IMR-90 (cell line): ENCODE data around the gene GLCCI1. TPM values are rescaled to one million over a fixed set of nuclear protein-coding genes. Genes with fewer than 3 reads are reported as not detected.

Experiments
- ATAC-seq: fragments of 200-7000 bp; cut with Tn5 transposase; 2 replicates; pipeline ENCODE4 v1.9.1; 2020; ENCODE audit warnings: low read depth, mild to moderate bottlenecking, moderate library complexity
- BruUV-seq: library from RNA; stranded (reverse); fragments of 400-500 nt; replicated peaks from 2 replicates; lab custom pipeline; 2021; lab: Mats Ljungman, UMichigan
- CTCF ChIA-PET: fragments of 300-600 bp; formaldehyde crosslinking; extraction: SDS; loops from one replicate; lab custom pipeline; 2021; ENCODE audit warnings: antibody characterized with exemption; lab: Yijun Ruan, JAX
- POLR2A ChIA-PET: fragments of 300-600 bp; sonication (Branson Sonifier 250); formaldehyde crosslinking; loops from one replicate; lab custom pipeline; 2022; ENCODE audit warnings: antibody characterized with exemption; ENCODE audit not compliant: unreplicated experiment; lab: Charles Lee
- DNase-seq: peaks from one replicate; pipeline ENCODE4 v3.0.0; 2013
- H2AFZ ChIP-seq: replicated peaks from 2 replicates; pipeline ENCODE3; 2013; ENCODE audit warnings: low read length, mild to moderate bottlenecking; ENCODE audit not compliant: poor library complexity
- H2AK5ac ChIP-seq: 2 replicates; pipeline ENCODE4 v1.6.1; 2013; ENCODE audit warnings: low read depth, low read length, inconsistent platforms
- H2AK9ac ChIP-seq: replicated peaks from 2 replicates; pipeline ENCODE3; 2013; ENCODE audit warnings: mild to moderate bottlenecking, low read depth, low read length, moderate library complexity; ENCODE audit not compliant: poor library complexity
- H2BK120ac ChIP-seq: 2 replicates; pipeline ENCODE4 v1.6.1; 2013; ENCODE audit warnings: low read depth, low read length, inconsistent platforms
- H2BK15ac ChIP-seq: 3 replicates; pipeline ENCODE4 v1.6.1; 2013; ENCODE audit warnings: low read depth, low read length, inconsistent platforms
- H2BK20ac ChIP-seq: 2 replicates; pipeline ENCODE4 v1.6.1; 2013; ENCODE audit warnings: low read depth, mild to moderate bottlenecking, inconsistent platforms, low read length, moderate library complexity
- H2BK5ac ChIP-seq: 2 replicates; pipeline ENCODE4 v1.6.1; 2013; ENCODE audit warnings: mild to moderate bottlenecking, low read depth, low read length, inconsistent platforms; ENCODE audit not compliant: poor library complexity, severe bottlenecking
- H3K14ac ChIP-seq: replicated peaks from 2 replicates; pipeline ENCODE4 v1.6.1; 2013; ENCODE audit warnings: low read depth, low read length, inconsistent platforms
- H3K18ac ChIP-seq: 2 replicates; pipeline ENCODE4 v1.6.1; 2013; ENCODE audit warnings: low read depth, low read length, control low read depth
- H3K23ac ChIP-seq: 2 replicates; pipeline ENCODE4 v1.6.1; 2013; ENCODE audit warnings: low read depth, low read length, inconsistent platforms
- H3K27ac ChIP-seq: 2 replicates; pipeline ENCODE4 v1.5.1; 2013; ENCODE audit warnings: mild to moderate bottlenecking, control low read depth, low read length; ENCODE audit not compliant: insufficient read depth
- H3K27me3 ChIP-seq: 2 replicates; pipeline ENCODE4 v1.6.1; 2013; ENCODE audit warnings: low read length; ENCODE audit not compliant: control insufficient read depth, insufficient read depth
- H3K36me3 ChIP-seq: 2 replicates; pipeline ENCODE4 v1.6.1; 2013; ENCODE audit warnings: low read length, mixed read lengths; ENCODE audit not compliant: control insufficient read depth, insufficient read depth
- H3K4ac ChIP-seq: 2 replicates; pipeline ENCODE4 v1.6.1; 2013; ENCODE audit warnings: low read depth, low read length, inconsistent platforms
- H3K4me1 ChIP-seq: 2 replicates; pipeline ENCODE4 v1.6.1; 2013; ENCODE audit warnings: low read length, mixed read lengths; ENCODE audit not compliant: control insufficient read depth, insufficient read depth
- H3K4me2 ChIP-seq: 2 replicates; pipeline ENCODE4 v1.6.1; 2013; ENCODE audit warnings: low read depth, mild to moderate bottlenecking, control low read depth, low read length, moderate library complexity
- H3K4me3 ChIP-seq: 2 replicates; pipeline ENCODE4 v1.5.1; 2013; ENCODE audit warnings: low read depth, mild to moderate bottlenecking, control low read depth, low read length, moderate library complexity; ENCODE audit not compliant: insufficient read depth
- H3K56ac ChIP-seq: 2 replicates; pipeline ENCODE4 v1.6.1; 2013; ENCODE audit warnings: low read length, inconsistent platforms; ENCODE audit not compliant: insufficient read depth; ENCODE audit errors: extremely low read depth
- H3K79me1 ChIP-seq, 2 experiments: 2 replicates each; pipeline ENCODE4 v1.6.1; 2013; ENCODE audit warnings: low read length in 2 of 2, inconsistent platforms in 1 of 2, low read depth in 1 of 2
- H3K9ac ChIP-seq: 2 replicates; pipeline ENCODE4 v1.6.1; 2013; ENCODE audit warnings: low read depth, low read length, control low read depth
- H3K9me1 ChIP-seq: 2 replicates; pipeline ENCODE4 v1.6.1; 2013; ENCODE audit warnings: low read length, inconsistent platforms; ENCODE audit not compliant: insufficient read depth
- H3K9me3 ChIP-seq: 2 replicates; pipeline ENCODE4 v1.6.1; 2013; ENCODE audit warnings: low read length; ENCODE audit not compliant: control insufficient read depth, insufficient read depth
- H4K20me1 ChIP-seq: 2 replicates; pipeline ENCODE4 v1.6.1; 2013; ENCODE audit warnings: low read length, inconsistent platforms; ENCODE audit not compliant: insufficient read depth
- H4K5ac ChIP-seq: 2 replicates; pipeline ENCODE4 v1.6.1; 2013; ENCODE audit warnings: mild to moderate bottlenecking, low read depth, low read length, control low read depth
- H4K8ac ChIP-seq, 2 experiments: 2 replicates each; pipeline ENCODE4 v1.6.1; 2013; ENCODE audit warnings: low read depth in 2 of 2, low read length in 2 of 2, control low read depth in 1 of 2, inconsistent platforms in 1 of 2
- H4K91ac ChIP-seq: 2 replicates; pipeline ENCODE4 v1.6.1; 2013; ENCODE audit warnings: low read depth, low read length, inconsistent platforms; ENCODE audit not compliant: insufficient read depth
- CEBPB ChIP-seq: IDR thresholded peaks from 2 replicates; pipeline ENCODE4 v1.6.1; 2012; ENCODE audit warnings: low read depth, low read length, improper control_type of control experiment
- CHD1 ChIP-seq: IDR thresholded peaks from 2 replicates; pipeline ENCODE4 v1.6.1; 2012; ENCODE audit warnings: low read depth, low read length, improper control_type of control experiment
- FOS ChIP-seq: fragments of 150-350 bp; IDR thresholded peaks from 2 replicates; pipeline ENCODE4 v1.6.1; 2016; ENCODE audit warnings: low read depth, low read length
- MAFK ChIP-seq: IDR thresholded peaks from 2 replicates; pipeline ENCODE4 v1.6.1; 2012; ENCODE audit warnings: low read depth, low read length, improper control_type of control experiment
- MAZ ChIP-seq: IDR thresholded peaks from 2 replicates; pipeline ENCODE4 v1.6.1; 2012; ENCODE audit warnings: low read depth, mild to moderate bottlenecking, low read length, improper control_type of control experiment, moderate library complexity, borderline replicate concordance
- NFE2L2 ChIP-seq: fragments of 150-350 bp; IDR thresholded peaks from 2 replicates; pipeline ENCODE4 v1.6.1; 2016; ENCODE audit warnings: low read depth, mild to moderate bottlenecking, low read length
- POLR2A ChIP-seq: IDR thresholded peaks from 2 replicates; pipeline ENCODE4 v1.6.1; 2012; ENCODE audit warnings: mild to moderate bottlenecking, low read depth, low read length
- RAD21 ChIP-seq: IDR thresholded peaks from 2 replicates; pipeline ENCODE4 v1.6.1; 2012; ENCODE audit warnings: low read length, improper control_type of control experiment
- RCOR1 ChIP-seq: IDR thresholded peaks from 2 replicates; pipeline ENCODE4 v1.6.1; 2012; ENCODE audit warnings: mild to moderate bottlenecking, low read length, improper control_type of control experiment; ENCODE audit not compliant: insufficient replicate concordance
- RFX5 ChIP-seq: IDR thresholded peaks from 2 replicates; pipeline ENCODE4 v1.8.0; 2012; ENCODE audit warnings: low read depth, mild to moderate bottlenecking, low read length, moderate library complexity
- WGBS, 2 experiments: methylation state at CpG; one replicate each; pipeline versions ENCODE4 v1.1.5 to v1.1.7; 2013; ENCODE audit warnings: missing lambda C conversion rate in 2 of 2; ENCODE audit not compliant: insufficient read length in 1 of 2; ENCODE audit errors: extremely low coverage in 2 of 2; 5-methylcytosine and 5-hydroxymethylcytosine counted together
- dilution Hi-C: fragments of 300-500 bp; cut with HindIII; formaldehyde crosslinking; loops from one replicate; pipeline ENCODE4 v1.14.3; 2018; ENCODE audit warnings: low sequenced_read_pairs; ENCODE audit not compliant: unreplicated experiment
- in situ Hi-C: fragments of 300-500 bp; cut with MboI; formaldehyde crosslinking; loops from 3 replicates; pipeline ENCODE4 v1.14.3; 2019; ENCODE audit warnings: low sequenced_read_pairs, inconsistent platforms, mixed read lengths
- intact Hi-C: fragments of 100-400 bp; cut with micrococcal nuclease; formaldehyde crosslinking; loops from 2 replicates; pipeline ENCODE4 v1.10.0; 2022
- polyA plus RNA-seq, 3 experiments: library from polyadenylated mRNA; depleted of rRNA; stranded (reverse); fragments of >200 nt; gene quantifications; 2 replicates each; pipeline ENCODE4 v1.2.3, GENCODE V29; 2012; ENCODE audit warnings: low replicate concordance in 1 of 3
- total RNA-seq: library from RNA; depleted of rRNA; stranded (reverse); fragments of >200 nt; gene quantifications from 2 replicates; pipeline ENCODE4 v1.2.3, GENCODE V29; 2012
- TF ChIP-seq, protein P1 (sequence below): fragments of 150-350 bp; IDR thresholded peaks from 2 replicates; pipeline ENCODE4 v1.6.1; 2017; ENCODE audit warnings: mild to moderate bottlenecking, antibody characterized with exemption, low read length, low read depth
- TF ChIP-seq, protein P2 (sequence below): fragments of 150-350 bp; IDR thresholded peaks from 2 replicates; pipeline ENCODE4 v1.6.1; 2016; ENCODE audit warnings: low read depth, mild to moderate bottlenecking, low read length, moderate library complexity, borderline replicate concordance
- TF ChIP-seq, protein P3 (sequence below): conservative IDR thresholded peaks from 2 replicates; pipeline ENCODE4 v1.5.1; 2012; ENCODE audit warnings: mild to moderate bottlenecking, low read depth, low read length, improper control_type of control experiment

The GLCCI1 gene
- total and polyA plus RNA-seq, 2 of the 4 experiments (the other 2 are of a cell fraction), result 4.1 to 6.2 TPM

GRCh38 chr7:8035192-8035591 lies 66.6 kb downstream of the GLCCI1 start:
- in situ Hi-C loops, result no loop called here
- BruUV-seq, result no TSS peak

More at GRCh38 chr7:8035192-8035591, 66.6 kb downstream of the GLCCI1 start:
- Histone ChIP-seq H4K91ac (no peak overlapping the region), H3K4me2 (no peak overlapping the region), H4K5ac (no peak overlapping the region), H3K79me1 (no peaks in the 10 kb centered on the region), H3K4me1 (no peaks in the 10 kb centered on the region; the same call in 1 of the 2 replicates), H3K9me1 (no peaks in the 10 kb centered on the region; the same call in 1 of the 2 replicates), H4K8ac (no peak overlapping the region), H4K20me1 (no peaks in the 10 kb centered on the region), H2BK15ac (no peak overlapping the region), H2BK120ac (no peak overlapping the region), H3K14ac (no peak overlapping the region), H3K27me3 (no peaks in the 10 kb centered on the region), H3K56ac (no peak overlapping the region), H3K4ac (no peak overlapping the region), H2BK20ac (no peak overlapping the region; the same call in 1 of the 2 replicates), H2AFZ (no peak overlapping the region), H2AK9ac (no peak overlapping the region), H2AK5ac (no peak overlapping the region), H3K18ac (no peak overlapping the region), H3K4me3 (no peak overlapping the region), H3K9me3 (no peaks in the 10 kb centered on the region), H3K9ac (no peak overlapping the region), H2BK5ac (no peak overlapping the region), H3K23ac (no peak overlapping the region), H3K36me3 (no peaks in the 10 kb centered on the region), H3K27ac (no peak overlapping the region)
- dilution Hi-C loops, result no loop called here
- ATAC-seq, result no peak
- intact Hi-C loops, result loop anchor here (5.0 kb wide), 1 partner anchor 263 kb away; no protein-coding TSS in a partner anchor
- TF ChIP-seq NFE2L2 (no peak), RFX5 (no peak), CHD1 (no peak), MAZ (no peak), MAFK (no peak), CEBPB (no peak), RAD21 (no peak), POLR2A (no peak), RCOR1 (no peak), FOS (no peak)
- TF ChIP-seq, protein P1, sequence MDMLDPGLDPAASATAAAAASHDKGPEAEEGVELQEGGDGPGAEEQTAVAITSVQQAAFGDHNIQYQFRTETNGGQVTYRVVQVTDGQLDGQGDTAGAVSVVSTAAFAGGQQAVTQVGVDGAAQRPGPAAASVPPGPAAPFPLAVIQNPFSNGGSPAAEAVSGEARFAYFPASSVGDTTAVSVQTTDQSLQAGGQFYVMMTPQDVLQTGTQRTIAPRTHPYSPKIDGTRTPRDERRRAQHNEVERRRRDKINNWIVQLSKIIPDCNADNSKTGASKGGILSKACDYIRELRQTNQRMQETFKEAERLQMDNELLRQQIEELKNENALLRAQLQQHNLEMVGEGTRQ, result no peak
- TF ChIP-seq, protein P2, sequence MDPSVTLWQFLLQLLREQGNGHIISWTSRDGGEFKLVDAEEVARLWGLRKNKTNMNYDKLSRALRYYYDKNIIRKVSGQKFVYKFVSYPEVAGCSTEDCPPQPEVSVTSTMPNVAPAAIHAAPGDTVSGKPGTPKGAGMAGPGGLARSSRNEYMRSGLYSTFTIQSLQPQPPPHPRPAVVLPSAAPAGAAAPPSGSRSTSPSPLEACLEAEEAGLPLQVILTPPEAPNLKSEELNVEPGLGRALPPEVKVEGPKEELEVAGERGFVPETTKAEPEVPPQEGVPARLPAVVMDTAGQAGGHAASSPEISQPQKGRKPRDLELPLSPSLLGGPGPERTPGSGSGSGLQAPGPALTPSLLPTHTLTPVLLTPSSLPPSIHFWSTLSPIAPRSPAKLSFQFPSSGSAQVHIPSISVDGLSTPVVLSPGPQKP, result no peak
- TF ChIP-seq, protein P3, sequence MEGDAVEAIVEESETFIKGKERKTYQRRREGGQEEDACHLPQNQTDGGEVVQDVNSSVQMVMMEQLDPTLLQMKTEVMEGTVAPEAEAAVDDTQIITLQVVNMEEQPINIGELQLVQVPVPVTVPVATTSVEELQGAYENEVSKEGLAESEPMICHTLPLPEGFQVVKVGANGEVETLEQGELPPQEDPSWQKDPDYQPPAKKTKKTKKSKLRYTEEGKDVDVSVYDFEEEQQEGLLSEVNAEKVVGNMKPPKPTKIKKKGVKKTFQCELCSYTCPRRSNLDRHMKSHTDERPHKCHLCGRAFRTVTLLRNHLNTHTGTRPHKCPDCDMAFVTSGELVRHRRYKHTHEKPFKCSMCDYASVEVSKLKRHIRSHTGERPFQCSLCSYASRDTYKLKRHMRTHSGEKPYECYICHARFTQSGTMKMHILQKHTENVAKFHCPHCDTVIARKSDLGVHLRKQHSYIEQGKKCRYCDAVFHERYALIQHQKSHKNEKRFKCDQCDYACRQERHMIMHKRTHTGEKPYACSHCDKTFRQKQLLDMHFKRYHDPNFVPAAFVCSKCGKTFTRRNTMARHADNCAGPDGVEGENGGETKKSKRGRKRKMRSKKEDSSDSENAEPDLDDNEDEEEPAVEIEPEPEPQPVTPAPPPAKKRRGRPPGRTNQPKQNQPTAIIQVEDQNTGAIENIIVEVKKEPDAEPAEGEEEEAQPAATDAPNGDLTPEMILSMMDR, result no peak
- DNase-seq, result no peak
- whole genome bisulfite sequencing, 2 experiments, result 100% methylated on average over 1 of the region's 4 CpGs; no CpG with 5 or more reads in 1 of the 2 experiments
- ChIA-PET POLR2A (interaction anchor here (0.6 kb wide), 1 partner anchor 126 kb away, joined by 4 read pairs; no protein-coding TSS in a partner anchor), CTCF (interaction anchor here (0.5 to 1.9 kb wide), 6 partner anchors 12 to 390 kb away, joined by 3 to 6 read pairs (median 4); no protein-coding TSS in a partner anchor)
